Adrenal gland (tissue), 5 donors: Measurements from ENCODE around the gene DROSHA.

ENCODE experiments used
- CTCF ChIP-seq, 6 experiments: fragments of 450-650 bp in 4 of 6; fragments of 200-600 bp in 2 of 6; sonication (generic) in 1 of 6; IDR thresholded peaks; 1 replicate in 5 of 6; 2 replicates in 1 of 6; pipeline versions ENCODE4 v1.5.1 to v1.8.0; 2016 to 2021; ENCODE audit warnings: antibody characterized with exemption in 6 of 6, mild to moderate bottlenecking in 2 of 6, moderate library complexity in 1 of 6
- POLR2A ChIP-seq, 2 donors: fragments of 450-650 bp; IDR thresholded peaks; one replicate each; pipeline ENCODE4 v1.6.1; 2017; ENCODE audit warnings: antibody characterized with exemption in 2 of 2, mild to moderate bottlenecking in 2 of 2, moderate library complexity in 1 of 2
- donor health status: DM: no; HTN: no; CAD: no.

GRCh38 chr5:31485376-31486207 is 46.3 kb downstream of the DROSHA start:
- TF ChIP-seq CTCF (IDR thresholded peaks at IDR 0.05): no peak
- no peak for TF ChIP-seq POLR2A (IDR thresholded peaks at IDR 0.05)
